HUDEP-2 (cell line): ENCODE data around the gene MAP1LC3A.

Source experiments
- DNase-seq, 76 experiments: peaks; one replicate each; lab custom pipeline; 2025; ENCODE audit not compliant: unreplicated experiment in 76 of 76; lab: John Stamatoyannopoulos, UW

MAP1LC3A gene

DNA sequence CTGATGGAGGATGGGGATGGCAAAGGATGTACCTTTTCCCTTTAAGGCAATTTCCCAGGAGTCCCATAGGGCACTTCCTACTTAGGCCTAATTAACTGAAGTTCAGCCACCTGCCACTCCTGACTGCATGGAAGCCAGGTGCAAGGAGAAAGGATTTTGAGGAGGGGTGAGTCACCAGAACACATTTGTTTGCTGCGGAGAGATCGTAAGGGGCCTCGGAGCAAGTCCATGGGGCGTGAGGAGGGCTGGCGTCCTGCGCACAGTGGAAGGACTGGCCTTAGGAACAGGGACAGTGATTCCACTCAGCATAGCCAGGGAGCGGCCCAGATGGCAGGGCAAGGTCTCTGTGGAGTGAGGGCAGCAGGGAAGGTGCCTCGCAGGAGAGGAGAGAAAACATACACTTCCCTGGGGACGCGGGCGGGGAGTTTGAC, 11.8 kb upstream of the MAP1LC3A start:
- DNase-seq: no peak

GRCh38 chr20:34547844-34548613, 10.5 kb upstream of the MAP1LC3A start:
- DNase-seq: no peak

- peak in 8 of 76 experiments; percentile 8 to 44 (median 14) for DNase-seq
These were observed 9.1 kb upstream of the MAP1LC3A start for GRCh38 chr20:34549291-34549928.

DNA sequence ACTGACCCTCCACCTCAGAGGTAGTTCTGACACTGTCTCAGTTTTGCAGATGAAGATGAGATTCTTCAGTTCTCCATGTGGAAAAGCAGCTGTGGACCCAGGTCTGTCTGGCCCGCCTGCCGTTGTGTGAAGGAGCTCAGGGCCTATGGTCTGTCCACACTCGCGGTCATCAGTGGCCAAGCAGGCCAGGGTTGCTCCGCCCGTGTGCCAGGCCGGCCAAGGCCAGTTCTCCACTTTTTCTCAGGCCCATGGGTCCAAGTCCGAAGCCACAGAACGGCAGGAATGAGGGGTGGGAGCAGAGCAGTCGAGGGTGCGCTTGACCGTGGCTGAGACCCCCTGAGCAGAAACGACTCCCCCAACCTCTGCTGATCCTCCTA, 8.6 kb upstream of the MAP1LC3A start:
- no peak for DNase-seq

DNA sequence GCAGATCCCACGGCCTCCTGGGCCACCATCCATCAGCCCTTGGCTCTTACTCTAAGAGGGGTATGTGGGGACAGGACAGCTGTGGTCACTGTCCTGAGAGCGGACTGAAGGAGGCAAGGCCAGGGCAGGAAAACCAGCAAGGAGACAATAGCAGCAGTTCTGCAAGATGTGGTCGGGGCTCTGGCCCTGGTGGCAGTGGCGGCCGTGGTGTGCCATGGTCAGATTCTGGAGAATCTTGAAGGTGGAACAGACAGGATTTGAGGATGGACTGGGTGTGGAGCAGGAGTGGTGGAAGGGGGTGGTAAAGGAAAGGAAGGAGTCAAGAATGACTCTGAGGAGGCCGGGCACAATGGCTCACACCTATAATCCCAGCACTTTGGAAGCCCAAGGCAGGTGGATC, 5.9 kb upstream of the MAP1LC3A start:
- DNase-seq: no peak

DNA sequence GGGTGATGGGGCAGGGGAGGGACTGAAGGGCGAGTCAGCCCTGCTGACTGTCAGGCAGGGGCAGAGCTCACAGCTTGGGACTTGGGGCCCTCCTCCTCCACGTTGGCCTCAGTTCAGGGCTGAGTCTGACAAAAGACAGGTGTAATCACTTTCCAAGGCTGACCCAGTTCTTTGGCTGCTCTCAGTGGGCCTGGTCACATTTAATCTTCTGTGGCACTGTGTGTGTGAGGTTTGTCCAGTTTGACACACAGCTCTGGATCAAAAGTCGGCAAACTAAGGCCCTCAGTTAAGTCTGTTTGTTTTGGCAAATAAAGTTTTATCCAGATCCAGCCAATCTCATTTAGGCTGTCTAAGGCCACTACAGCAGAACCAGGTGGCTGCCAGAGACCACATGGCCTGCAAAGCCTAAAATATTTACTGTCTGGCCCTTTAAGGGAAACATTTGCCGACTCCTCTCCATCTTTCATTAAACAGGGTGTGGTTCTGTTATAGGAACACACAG, 5.1 kb upstream of the MAP1LC3A start:
- DNase-seq: no peak

DNA sequence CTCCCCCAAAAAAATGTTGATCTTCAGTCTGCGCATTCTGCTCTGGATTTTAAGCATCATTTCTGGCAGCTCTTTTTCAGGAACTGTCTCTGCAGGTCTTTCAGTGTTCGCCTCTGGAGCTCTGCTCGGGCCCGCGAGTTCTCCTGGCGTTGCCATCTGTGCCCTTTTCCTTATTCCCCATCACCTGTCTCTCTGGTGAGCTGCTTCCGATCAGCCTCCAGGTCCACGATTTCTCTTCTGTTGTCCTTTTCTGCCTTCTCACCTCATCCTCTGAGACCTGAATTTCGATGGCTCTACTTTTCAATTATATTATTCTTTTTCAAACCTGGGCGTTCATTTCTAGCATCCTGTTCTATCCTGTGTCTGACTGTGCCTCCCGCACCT, 590 bp upstream of the MAP1LC3A start:
- no peak for DNase-seq

DNA sequence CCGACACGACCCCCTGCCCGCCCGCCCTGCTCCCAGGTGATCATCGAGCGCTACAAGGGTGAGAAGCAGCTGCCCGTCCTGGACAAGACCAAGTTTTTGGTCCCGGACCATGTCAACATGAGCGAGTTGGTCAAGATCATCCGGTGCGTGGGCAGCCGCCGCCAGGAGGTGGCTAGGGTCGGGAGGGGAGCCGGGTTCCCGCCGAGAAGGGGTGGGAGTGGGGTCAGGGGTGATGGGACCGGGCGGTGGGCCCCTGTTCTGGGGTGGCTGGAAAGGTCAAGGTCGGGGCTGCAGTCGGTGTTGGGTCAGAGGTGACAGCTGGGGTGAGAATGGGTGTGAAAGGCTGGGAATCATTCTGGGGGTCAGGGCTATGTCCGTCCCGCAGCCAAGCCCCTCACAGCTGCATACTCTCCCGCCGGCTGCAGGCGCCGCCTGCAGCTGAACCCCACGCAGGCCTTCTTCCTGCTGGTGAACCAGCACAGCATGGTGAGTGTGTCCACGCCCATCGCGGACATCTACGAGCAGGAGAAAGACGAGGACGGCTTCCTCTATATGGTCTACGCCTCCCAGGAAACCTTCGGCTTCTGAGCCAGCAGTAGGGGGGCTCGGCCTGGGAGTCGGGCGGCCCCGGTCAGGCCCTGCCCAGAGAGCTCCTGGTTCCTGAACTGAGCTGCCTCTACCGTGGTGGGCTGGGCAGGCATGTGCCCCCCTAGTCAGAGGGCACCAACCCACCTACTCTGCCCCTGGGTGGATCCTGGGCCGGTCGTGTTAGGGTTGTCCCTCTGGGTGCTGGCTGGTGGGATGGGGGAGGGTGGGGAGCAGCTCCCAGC, 1.0 kb downstream of the MAP1LC3A start:
- no peak for DNase-seq

- no peak for DNase-seq
These were observed 1.6 kb downstream of the MAP1LC3A start for GRCh38 chr20:34560141-34560523.

DNA sequence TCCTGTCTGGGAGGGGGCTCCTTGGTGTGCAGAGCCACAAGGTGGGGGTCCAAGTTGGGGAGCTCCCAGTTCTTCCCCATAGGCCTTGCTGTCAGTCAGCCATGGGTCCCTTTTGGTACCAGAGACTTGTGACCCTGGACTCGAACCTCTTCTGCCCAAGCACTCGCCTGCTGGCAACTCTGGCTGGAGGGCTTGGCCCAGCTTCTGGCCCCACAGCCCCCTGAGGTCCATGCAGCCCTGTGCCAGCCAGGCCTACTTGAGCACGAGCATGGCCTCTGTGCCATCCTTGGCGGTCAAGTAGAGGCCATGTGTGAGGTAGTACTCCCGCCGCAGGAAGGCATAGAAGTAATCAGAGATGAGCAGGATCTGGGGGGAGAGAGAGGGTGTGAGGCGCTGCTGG, 2.1 kb downstream of the MAP1LC3A start:
- DNase-seq: no peak

- no peak for DNase-seq
These were observed 3.1 kb downstream of the MAP1LC3A start for GRCh38 chr20:34561661-34562060.

DNA sequence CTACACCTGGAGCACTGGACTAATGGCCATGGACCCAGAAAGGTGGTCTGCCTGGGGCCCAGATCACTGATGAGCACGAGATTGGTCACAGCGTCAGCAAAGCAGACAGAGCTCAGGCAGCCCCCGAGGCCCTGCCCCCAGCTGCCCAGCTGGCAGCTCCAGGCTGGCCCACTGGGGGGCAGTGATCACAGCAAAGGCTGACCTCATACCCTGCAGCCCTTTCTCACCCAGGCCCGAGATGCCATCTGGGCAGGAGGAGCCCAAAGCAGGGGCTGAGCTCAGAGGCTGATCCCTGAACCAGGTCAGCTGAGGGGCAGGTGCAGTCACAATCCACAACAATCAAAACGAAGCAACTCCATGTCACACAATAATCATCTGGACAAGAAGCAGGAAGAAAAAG, 4.1 kb downstream of the MAP1LC3A start:
- DNase-seq: peak in 19 of 76 experiments; percentile 2 to 45 (median 9)

GRCh38 chr20:34564833-34565232, 6.3 kb downstream of the MAP1LC3A start:
- DNase-seq: no peak

- no peak for DNase-seq
These were observed 8.7 kb downstream of the MAP1LC3A start for GRCh38 chr20:34566978-34567891.

- DNase-seq: no peak
These were observed 9.7 kb downstream of the MAP1LC3A start for GRCh38 chr20:34567892-34568865.

DNA sequence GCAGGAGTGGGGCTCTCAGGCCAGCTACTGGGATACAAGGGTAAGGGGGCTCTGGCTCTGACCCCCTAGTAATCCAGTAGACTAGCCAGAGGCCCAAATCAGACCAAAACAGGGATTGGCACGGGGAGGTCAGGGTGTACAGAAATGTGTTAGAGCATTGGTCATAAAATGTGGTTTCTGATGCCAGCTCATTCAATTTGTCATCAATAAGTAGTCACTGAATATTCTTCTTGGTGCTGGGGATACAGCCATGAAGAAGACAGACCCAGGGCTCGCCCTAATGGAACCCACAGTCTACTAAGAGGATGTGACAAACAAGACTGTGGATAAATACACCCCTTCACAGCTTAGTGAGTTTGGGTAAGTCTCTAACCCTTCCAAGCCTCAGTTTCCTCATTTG, 11.1 kb downstream of the MAP1LC3A start:
- no peak for DNase-seq

GRCh38 chr20:34570859-34571306, 12.4 kb downstream of the MAP1LC3A start:
- no peak for DNase-seq

DNA sequence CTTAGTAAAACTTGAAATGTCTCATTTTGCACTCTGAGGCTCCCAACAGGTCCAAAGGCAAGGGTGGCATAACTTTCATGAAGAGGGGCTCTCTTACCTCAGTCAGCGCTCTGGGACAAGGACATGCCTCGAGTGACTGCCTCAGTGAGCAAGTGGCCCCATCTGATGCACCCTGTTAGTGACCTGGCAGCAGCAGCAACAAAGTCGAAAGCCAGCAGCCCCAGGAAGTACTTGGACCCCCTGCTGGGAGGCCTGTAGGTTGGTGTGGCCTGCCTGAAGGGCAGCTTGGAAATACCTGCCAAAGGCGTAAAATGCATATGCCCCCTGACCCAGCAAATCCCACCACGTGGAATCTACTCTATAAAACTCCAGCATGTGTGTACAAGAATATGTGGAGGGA, 13.2 kb downstream of the MAP1LC3A start:
- DNase-seq: no peak
